Left colon (tissue), 2 donors: ENCODE results near the gene MAP3K3. TPM values are rescaled to one million over a fixed set of nuclear protein-coding genes. Genes with fewer than 3 reads are reported as not detected.
A peak's percentile ranks its signal among the peaks of the same experiment; 100 is the strongest.

Source experiments
- ATAC-seq: fragments of 200-7000 bp; cut with Tn5 transposase; one replicate; pipeline ENCODE4 v1.9.1; 2020; ENCODE audit warnings: mild to moderate bottlenecking, moderate library complexity
- DNase-seq, 2 donors: peaks; one replicate each; pipeline ENCODE4 v3.0.0-alpha.2; 2020
- intact Hi-C, 2 donors: fragments of 100-400 bp; cut with DNase I in 1 of 2; cut with micrococcal nuclease in 1 of 2; formaldehyde crosslinking; loops; one replicate each; pipeline versions ENCODE4 v1.11.2 to v1.14.0; 2022; cut with DNase I, micrococcal nuclease
- total RNA-seq, 2 donors: library from RNA; stranded (reverse); fragmentation: NEBNext Ultra II Directional; extraction: Animal tissue kit (Norgen Biotek cat#: 25700); gene quantifications; one replicate each; pipeline ENCODE4 v1.2.1, GENCODE V29; 2021
- donor health status: DM: no; HTN: no; CAD: no.
- donor health status: DM: yes; HTN: yes; CAD: no.

Gene MAP3K3
- total RNA-seq, 2 donors from 2014 or later = 12.8 to 16.1 TPM

- DNase-seq = no peak
- no peak for ATAC-seq
- intact Hi-C loops = no loop called here
These were observed 100.2 kb downstream of the MAP3K3 start for GRCh38 chr17:63722403-63722802.

- no peak for DNase-seq
- intact Hi-C loops = no loop called here
- no peak for ATAC-seq
These were observed 113.5 kb downstream of the MAP3K3 start for GRCh38 chr17:63735691-63736090.

GRCh38 chr17:63740464-63741142 is 118.4 kb downstream of the MAP3K3 start:
- intact Hi-C loops = no loop called here
- no peak for ATAC-seq
- no peak for DNase-seq

- ATAC-seq = peak; percentile 33
- DNase-seq = no peak
- intact Hi-C loops = no loop called here
These were observed 118.9 kb downstream of the MAP3K3 start for GRCh38 chr17:63741143-63741407.

GRCh38 chr17:63741408-63742173 is 119.4 kb downstream of the MAP3K3 start, which contains the start of gene STRADA:
Gene STRADA, minus strand, starts transcription at chr17:63741799. Its CDS starts 13,430 bp downstream, at chr17:63728369.
- intact Hi-C loops = no loop called here
- peak; percentile 99 to 100 for DNase-seq
- ATAC-seq = peak; percentile 89

Other genes starting within 250 kb of the MAP3K3 start
- 10 to 100 TPM; 59.6 to 66.6 TPM for gene CYB561, start 176.1 kb upstream of the MAP3K3 start, total RNA-seq
- 10 to 100 TPM; 27.7 to 31.9 TPM for gene ACE, start 145.4 kb upstream of the MAP3K3 start, total RNA-seq
- gene KCNH6, start 99.1 kb upstream of the MAP3K3 start, total RNA-seq = 1 to 10 TPM in 1 of 2 donors, under 1 TPM in 1; 0.58 to 1.1 TPM
- gene DCAF7, start 71.9 kb upstream of the MAP3K3 start, total RNA-seq = 10 to 100 TPM; 74.0 to 91.2 TPM
- 10 to 100 TPM; 36.0 to 39.6 TPM for gene TACO1, start 21.5 kb upstream of the MAP3K3 start, total RNA-seq
- gene LIMD2, start 77.7 kb downstream of the MAP3K3 start, total RNA-seq = 1 to 10 TPM; 3.7 to 8.5 TPM
- gene STRADA, start 119.4 kb downstream of the MAP3K3 start, total RNA-seq = 10 to 100 TPM; 18.8 to 21.2 TPM
- 100 to 1,000 TPM; 124 to 161 TPM for gene CCDC47, start 151.2 kb downstream of the MAP3K3 start, total RNA-seq
- 10 to 100 TPM; 86.5 to 93.6 TPM for gene DDX42, start 151.8 kb downstream of the MAP3K3 start, total RNA-seq
- 10 to 100 TPM; 86.3 to 92.5 TPM for gene PSMC5, start 205.0 kb downstream of the MAP3K3 start, total RNA-seq
- 10 to 100 TPM; 25.9 to 28.4 TPM for gene FTSJ3, start 205.2 kb downstream of the MAP3K3 start, total RNA-seq
- 10 to 100 TPM; 73.0 to 75.8 TPM for gene SMARCD2, start 220.3 kb downstream of the MAP3K3 start, total RNA-seq